Dedifferentiated amniotic fluid mesenchymal stem cell (primary cell): ENCODE results near the gene HID1.
"Not testable (repeated sequence)": the region's sequence is repeated elsewhere in the genome, so short reads cannot be mapped to it uniquely, and the experiment has no call there.

Source experiments
- DNase-seq: peaks from one replicate; pipeline ENCODE4 v3.0.0-alpha.2; 2016; ENCODE audit errors: extremely low spot score

Gene HID1

DNA sequence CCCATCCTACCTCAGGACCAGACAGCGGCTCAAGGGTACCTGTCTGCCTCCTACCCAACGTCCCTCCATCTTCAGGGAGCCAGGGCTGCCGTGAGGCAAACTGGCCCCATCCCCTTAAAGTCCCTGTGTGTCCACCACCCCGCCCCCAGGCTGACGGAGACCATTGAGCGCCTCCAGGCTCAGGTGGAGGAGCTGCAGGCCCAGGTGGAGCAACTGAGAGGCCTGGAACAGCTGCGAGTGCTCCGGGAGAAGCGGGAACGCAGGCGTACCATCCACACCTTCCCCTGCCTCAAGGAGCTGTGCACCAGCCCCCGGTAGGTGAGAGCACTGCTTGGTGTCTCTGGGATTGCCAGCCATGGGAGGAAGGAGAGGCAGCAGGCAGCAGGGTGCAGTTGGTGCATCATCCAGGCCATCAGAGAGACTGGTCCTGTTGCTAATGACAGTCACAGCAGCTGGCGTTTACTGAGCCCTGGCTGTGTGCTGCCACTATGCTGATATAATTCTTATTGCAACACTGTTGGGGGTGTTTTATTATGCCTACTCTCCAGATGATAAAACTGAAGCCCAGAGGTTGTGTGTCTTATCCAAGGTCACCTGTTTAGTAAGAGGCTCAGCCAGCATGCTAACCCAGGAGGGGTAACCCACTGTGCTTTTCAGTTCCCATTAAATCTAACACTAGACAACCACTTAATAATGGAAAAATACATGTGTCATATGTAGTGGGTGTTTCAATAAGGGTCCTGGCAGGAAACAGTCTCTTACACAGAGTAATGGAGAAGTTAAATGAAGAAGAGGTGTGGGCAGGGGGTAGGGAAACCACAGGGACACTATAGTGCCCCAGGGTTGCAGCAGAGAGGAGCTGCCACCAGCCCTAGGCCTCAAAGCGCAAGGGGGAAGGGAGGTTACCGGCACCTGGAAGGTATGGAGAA, 29.6 kb upstream of the HID1 start:
- DNase-seq, result no peak

DNA sequence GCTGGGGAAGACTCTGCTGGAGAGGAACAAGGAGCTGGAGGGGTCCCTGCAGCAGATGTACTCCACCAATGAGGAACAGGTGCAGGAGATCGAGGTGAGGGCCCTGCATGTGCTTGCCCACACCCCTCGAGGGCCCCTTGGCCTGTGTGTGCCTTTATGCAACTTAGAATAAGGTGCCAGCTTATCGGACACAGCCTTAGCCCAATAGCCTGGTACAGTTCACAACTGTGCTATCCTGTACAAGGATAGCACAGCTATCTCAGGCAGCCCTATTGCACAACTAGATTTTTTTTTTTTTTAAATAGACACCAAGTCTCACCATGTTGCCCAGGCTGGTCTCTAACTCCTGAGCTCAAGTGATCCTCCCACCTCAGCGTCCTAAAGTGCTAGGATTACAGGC, 27.0 kb upstream of the HID1 start:
- no peak for DNase-seq

DNA sequence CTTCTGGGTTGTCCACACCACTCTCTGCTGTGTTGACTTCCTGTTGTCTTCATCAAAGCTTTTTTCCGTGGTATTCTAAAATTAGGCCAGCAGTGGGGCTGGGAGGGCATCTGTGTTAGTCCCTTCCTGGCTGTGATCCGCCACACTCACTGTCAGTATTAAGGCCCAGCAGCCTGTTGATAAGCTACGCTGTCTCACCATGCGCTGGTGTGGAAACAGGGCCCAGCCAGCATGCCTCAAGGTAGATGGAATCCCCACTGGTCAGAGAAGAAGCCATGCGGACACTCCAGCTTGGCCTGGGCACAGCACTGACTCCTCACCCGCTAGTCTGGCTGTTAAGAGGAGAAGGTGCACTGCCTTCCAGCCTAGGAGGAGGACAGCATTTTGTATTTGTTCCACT, 26.2 kb upstream of the HID1 start:
- no peak for DNase-seq

DNA sequence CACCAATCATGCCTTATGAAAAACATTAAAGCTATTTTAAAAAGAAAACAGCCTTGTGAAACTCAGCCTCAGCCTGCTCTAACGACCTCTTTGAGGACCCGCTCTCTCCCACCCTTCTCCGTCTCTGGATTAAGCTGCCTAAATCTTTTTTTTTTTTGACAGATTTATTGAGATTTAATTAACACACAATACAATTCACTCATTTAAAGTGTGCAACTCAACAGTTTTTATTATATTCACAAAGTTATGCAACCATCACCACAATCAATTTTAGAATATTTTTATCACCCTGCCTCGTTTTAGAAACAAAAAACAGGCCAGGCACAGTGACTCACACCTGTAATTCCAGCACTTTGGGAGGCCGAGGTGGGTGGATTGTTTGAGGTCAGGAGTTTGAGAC, 23.3 kb upstream of the HID1 start:
- no peak for DNase-seq

DNA sequence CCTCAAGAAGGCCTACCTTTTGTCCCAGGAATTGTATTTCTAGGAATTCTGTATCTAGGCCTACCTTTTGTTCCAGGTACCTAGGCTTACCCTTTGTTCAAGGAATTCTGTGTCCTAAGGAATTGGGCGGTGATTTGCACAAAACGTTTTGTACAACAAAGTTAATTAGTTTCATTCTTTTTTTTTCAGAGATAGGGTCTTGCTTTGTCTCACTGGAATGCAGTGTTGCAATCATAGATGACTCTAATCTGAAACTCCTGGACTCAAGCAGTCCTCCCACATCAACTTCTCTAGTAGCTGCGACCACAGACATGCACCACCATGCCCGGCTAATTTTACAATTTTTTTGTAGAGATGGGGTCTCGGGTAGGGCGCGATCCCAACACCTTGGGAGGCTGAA, 21.9 kb upstream of the HID1 start:
- no peak for DNase-seq

DNA sequence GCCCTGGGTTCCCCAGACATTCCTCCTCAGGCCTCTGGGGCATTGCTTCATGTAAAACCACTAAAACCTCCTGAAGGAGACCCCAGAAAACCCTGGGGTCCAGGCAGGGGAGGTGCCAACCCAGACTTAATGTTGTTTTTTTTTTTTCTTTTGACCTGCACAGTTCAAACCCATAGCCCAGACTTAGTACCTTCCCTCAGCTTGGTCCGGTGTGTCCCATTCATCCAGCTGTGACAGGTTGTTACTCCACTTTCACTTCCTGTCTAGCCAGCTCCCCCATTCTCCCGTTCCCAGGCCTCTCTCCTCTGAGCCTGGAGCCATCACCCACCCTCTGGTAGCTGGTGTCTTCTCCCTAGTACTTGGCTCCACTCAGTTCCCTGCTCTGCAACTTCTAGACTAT, 19.7 kb upstream of the HID1 start:
- DNase-seq, result no peak

DNA sequence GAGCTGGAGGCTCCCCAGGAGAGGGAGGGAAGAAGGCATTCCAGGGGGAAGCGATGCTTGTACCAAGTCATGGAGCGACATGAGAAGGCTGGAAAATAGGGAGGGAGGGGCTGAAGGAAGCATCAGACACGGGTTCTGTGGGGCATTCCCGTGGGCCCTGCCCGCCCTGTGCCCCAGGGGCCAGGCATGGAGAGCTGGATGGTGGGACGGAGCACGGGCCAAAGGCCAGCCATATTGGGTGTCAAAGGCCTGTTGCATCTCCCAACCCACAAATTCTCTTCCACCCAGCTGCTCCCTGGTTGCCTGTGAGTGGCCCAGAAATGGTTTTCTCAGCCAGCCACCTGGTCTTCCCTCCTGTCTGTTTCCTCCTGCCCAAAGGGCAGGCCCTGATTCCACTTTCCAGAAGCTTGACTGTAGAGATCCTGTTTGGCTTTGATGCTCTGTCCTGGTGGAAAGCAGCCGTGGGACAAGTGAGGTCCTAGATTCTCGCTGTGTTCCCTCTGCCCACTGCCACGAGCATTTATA, 18.1 kb upstream of the HID1 start:
- DNase-seq, result no peak

DNA sequence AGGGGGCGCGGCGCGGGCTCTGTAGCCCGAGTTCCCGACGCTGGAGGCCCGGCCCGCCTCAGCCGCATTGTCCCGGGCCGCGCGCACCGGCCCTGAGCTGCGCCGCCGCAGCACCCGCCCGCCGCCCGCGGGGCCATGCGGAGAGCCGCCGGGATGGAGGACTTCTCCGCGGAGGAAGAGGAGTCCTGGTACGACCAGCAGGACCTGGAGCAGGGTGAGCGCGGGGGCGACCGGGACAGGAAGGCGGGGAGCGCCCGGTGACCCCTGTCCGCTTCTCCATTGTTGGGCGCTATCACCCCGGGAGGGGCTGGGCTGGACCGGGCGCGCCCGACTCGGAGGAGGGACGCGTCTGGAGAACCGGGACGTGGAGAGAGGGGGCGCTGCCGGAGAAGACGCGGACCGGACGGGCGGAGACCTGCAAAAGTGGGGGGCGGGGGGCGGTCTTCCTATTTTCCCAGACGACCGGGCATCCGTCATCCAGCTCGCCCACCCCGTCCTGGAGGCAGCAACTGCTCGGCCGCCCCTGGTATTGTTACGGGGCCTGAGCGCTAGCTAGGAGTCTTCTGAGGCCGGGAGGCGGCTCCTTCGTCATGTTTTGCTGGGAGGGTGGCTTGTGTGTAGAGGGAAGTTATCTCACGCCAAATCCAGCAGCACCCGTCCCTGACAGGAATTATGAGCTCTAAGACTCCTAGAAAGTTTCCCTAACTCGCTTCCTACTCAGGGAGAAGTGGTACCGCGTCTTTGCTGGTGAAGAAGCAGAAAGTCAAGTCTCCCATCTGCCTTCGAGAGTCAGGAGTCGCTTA, 15.6 kb upstream of the HID1 start:
- peak; percentile 54 for DNase-seq

DNA sequence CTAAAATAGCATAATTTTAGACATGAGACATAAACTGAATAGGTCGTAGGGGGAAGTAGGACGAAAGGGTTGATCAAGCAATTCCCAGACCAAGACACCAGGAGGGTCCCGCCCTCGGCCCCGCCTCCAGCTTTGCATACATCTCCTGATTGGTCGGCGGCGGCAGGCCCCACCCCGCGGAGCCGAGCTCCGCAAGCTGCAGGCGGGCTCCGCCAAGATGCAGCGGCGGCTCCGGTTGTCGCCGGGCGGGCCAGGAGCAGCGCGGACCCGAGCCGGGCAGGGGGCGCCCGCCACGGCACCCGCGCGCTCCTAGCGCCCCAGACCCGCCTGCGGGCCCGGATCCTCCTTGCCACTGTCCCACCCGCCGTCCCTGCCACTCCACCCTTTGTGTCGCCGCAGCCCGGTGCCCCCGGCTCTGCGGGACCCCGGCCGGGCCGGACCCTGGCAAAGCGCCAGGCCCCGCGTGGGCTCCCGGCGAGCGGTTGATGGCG, 14.9 kb upstream of the HID1 start, which contains the start of gene CDR2L:
Gene CDR2L (plus strand): TSS at position 215 of the 491 bp plus-strand sequence. CDS start 412 bp downstream, outside the sequence.
- peak; percentile 86 for DNase-seq

DNA sequence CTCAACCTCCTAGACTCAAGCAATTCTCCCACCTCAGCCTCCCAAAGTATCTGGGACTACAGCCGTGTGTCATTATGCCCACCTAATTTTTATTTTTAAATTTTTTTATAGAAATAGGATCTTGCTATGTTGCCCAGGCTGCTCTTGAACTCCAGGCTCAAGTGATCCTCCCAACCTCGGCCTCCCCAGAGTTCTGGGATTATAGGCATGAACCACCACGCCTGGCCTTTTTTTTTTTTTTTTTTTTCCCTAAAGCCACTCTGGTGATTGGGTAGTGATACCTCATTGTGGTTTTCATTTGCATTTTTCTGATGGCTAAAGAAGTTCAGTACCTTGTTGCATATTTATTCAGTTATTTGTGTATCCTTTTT, 13.6 kb upstream of the HID1 start:
- no peak for DNase-seq

DNA sequence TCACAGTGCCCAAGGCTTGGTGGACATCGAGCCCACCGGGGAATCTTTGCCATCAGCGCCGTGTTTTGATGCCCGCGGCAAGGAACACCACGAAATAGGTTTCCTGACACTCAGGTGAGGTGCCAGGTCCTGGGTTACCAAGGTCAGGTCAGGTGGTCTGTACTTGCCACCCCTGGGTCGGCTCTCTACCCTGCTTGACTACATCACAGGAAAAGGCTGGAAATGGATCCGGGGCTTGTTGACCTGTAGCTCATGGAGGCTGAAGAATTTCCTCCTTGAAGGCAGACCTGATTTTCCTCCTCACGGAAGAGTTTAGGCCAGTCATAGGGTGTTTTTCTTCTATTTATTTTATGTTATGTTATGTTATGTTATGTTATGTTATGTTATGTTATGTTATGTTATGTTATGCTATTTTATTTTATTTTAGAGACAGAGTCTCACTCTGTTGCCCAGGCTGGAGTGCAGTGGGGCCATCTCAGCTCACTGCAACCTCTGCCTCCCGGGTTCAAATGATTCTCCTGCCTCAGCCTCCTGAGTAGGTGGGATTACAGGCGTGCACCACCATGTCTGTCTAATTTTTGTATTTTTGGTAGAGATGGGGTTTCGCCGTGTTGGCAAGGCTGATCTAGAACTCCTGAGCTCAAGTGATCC, 10.2 kb upstream of the HID1 start:
- DNase-seq, result not testable (repeated sequence)

DNA sequence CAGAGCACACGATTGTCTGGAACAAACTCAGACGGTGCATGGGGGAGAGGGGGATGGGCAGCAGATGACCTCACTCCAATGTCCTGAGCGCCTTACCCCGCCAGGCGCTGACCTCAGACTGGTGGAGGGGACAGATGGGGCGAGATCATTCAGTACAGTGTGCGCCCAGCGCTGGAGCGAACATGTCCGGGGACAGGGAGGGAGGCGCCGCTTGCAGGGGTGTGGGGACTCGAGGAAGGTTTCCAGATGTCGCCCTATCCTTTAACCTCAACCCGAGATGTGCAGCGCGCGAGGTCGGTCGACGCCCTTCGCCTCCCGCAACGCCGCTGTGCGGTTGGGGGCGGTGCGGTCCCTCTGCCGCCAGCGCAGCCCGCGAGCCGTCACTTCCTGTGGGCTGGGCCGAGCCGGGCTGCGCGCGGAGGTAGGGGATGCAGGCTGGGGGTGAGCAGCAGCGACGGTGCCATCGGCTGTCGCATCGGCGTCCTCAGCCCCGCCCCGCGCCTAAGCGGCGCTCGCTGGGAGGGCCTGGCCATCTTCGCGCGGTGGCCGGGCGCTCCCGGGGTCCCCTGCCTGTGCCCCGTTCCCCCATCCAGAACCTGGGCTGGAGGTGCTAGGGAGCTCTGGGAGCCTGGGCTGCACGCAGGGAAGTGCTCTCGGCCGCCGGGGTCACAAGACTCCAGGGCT, 9.6 kb upstream of the HID1 start:
- no peak for DNase-seq

DNA sequence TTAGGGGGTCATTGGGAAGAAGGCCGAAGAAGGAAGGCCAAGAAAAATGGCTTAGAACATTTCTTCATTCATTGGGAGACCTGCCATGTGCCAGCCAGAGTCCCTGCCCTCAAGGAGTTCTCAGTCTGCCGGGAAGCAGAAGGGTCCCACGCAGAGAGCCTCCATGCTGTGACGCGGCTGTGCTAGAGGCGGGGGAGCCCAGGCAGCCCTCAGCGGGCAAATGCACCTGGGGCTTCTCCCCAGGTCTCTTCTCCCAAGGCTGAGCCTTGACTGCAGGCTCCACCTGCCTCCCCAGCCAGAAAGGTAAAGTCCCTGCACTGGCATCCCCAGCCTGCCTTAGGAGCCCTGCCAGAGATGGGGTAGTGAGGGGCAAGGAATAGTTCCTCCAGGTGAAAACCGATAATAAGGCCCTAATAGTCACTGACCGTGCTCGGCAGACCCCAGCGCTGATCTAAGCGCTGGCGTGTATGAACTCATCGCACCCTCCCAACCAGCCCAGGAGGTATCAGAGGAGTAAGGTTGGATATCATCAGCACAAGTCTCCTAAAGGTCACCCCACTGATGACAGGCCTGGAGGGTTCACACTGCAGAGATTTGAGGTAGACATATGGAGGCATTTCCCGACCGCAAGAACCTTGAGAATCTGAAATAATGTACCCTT, 8.9 kb upstream of the HID1 start:
- no peak for DNase-seq

DNA sequence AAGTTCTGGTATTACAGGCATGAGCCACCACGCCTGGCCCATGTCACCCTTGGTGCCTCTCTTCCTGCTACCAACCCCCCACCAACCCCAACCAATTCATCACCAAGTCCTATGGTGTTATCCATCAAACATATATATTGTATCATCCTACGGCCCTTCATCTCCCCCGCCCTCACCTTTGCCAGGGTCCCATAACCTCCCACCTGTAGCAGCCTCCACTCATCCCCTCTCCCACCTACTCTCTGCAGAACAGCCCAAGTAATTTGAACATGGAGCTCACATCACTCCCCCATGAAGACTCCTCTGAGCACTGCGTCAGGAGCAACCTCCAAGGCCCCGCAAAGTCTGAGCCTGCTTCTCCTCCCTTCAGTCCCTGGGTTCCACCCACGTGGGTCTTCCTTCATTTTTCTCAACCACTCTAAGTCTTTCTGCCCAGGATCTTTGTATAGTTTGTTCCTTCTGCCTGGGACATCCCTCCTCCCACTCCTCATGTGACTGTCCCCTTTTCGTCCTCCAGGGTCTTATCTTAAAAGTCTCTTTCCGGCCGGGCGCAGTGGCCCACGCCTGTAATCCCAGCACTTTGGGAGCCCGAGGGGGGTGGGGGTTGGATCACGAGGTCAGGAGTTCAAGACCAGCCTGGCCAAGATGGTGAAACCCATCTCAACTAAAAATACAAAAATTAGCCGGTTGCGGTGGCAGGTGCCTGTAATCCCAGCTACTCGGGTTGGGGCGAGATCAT, 7.0 kb upstream of the HID1 start:
- no peak for DNase-seq

DNA sequence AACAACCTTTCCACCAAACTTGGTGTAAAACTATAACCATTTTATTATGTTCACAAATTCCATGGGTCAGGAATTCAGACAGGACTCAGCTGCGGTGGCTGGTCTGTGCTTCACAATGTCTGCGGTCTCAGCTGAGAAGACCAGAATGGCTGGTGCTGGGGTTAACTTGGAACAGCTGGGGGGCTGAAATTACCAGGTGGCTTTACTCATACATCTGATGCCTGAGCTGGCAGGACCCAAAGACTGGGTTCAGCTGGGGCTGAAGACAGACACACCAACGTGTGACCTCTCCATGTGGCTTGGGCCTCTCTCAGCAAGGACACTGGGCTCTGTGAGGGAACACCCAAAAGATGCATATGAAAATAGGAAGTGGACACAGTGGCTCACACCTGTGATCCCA, 5.7 kb upstream of the HID1 start:
- no peak for DNase-seq

DNA sequence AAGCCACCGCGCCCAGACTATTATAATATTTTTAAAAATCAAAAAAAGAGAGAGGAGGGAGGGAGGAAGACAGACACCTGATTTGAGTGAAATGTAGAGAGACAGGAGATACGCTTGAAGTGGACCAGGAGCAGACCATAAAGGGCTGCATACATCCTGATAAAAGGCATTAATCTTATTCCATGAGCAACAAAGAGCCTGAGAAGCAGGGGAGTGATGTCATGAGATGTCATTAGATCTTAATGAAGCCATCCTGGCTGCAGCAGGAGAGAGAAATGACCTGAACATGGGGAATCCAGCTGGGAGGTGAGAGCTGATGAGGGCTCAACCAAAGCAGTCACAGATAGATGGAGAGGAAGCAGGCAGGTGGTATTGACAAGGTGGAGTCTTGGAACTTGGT, 5.2 kb upstream of the HID1 start:
- no peak for DNase-seq

DNA sequence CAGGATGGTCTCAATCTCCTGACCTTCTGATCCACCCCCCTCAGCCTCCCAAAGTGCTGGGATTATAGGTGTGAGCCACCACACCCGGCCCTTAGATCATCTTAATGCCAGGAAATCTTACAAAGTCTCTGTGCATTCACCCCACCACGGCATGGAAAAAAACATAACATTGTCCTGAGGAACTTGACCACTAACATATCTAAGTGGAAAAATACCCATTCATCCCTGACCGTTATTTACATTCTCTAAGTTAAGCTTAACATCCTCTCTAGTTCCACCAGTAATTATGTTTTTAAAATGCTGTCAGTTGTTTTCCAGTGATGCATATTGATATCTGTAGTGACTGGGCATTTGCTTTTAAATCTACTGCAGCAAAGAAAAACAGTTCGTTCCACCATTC, 3.4 kb upstream of the HID1 start:
- no peak for DNase-seq

DNA sequence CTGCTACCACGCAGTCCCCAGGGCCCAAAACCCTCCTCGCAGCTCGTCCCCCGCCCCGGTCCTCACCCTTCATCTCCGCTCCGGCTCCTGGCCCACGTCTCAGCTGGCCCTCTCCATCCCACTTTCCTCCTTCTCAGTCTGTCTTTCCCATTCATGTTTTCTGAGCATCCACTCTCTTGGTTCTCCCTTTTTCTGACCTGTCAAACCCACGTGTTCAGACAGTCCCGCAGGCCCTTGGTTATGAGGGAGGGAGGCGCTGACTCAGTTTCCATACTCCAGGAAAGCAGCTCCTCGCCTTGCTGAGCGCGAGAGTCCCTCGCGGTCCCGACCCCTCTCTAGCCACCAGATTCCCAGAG, 392 bp upstream of the HID1 start:
- no peak for DNase-seq

DNA sequence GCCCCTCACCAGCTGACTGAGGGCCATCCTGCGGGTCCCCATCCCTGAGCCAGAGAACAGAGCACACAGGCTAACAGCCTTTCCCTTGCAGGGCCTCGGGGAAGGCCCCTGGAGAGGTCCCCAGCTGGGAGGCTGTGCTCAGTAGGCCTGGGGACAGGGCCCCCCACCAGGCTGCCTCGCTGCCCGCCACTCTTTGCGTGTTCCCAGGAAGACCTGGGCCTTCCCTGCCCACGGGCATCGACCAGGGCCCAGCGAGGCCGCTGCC, 785 bp downstream of the HID1 start:
- DNase-seq, result no peak

DNA sequence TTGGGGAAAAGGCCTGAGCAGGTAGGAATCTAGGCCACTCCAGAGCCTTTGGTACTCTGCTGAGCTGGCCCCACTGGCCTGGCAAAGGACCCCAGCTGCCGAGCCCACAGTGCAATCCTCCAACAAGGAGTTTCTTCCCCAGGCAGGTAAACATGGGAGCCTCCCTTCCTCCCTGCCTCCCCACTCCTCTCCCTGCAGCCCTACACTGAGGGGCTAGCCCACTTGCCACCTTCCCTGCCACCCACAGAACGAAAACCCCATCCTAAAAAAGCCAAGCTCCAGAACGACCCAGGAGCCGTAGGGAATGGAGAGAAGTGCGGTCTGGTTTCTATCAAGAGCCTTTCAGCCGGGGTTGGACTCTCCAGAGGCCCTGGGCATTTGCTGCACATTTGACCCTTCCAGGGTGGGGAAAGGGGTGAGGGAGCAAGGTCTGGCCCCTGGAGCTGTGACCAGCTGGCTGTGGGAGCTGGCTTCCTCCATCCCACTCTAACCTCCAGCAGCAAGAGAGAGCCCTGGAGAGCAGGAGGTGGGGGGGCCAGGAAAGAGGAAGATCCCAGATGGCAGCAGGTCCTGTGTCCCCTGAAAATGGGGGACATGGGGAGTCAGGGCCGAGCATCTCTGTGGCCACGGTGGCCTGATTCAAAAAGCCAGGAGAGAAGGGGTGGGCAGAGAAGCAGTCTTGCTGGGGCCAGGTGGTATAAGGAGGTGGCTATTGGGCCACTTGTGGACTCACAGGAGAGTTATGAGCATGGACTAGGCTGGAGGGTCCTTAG, 1.3 kb downstream of the HID1 start:
- DNase-seq, result no peak
